GM23338 (cell line): ENCODE measurements around the gene NECTIN3.

ENCODE experiments used
- CTCF ChIP-seq, 2 experiments: fragments of 200-600 bp in 1 of 2; sonication (generic) in 1 of 2; conservative IDR thresholded peaks; 2 replicates each; pipeline versions ENCODE4 v1.5.1 to v1.6.1; 2016 to 2017; ENCODE audit warnings: antibody characterized with exemption in 2 of 2, low read depth in 2 of 2, mild to moderate bottlenecking in 2 of 2, moderate library complexity in 1 of 2
- EZH2 ChIP-seq: fragments of 200-600 bp; sonication (generic); IDR thresholded peaks from one replicate; pipeline ENCODE4 v1.8.0; 2017; ENCODE audit warnings: antibody characterized with exemption, mild to moderate bottlenecking, low read depth; ENCODE audit not compliant: unreplicated experiment

- no peak for TF ChIP-seq EZH2
- TF ChIP-seq CTCF (conservative IDR thresholded peaks at IDR 0.05; ENCODE audit: low read depth in 2 of 2) = no peak
Measured at GRCh38 chr3:111107662-111108035, 36.0 kb downstream of the NECTIN3 start.
